SK-N-MC (cell line): ENCODE measurements around the gene VMO1.

Source experiments
- DNase-seq: peaks from one replicate; pipeline ENCODE4 v3.0.0-alpha.2; 2011; ENCODE audit warnings: low read depth, low spot score
- H3K27ac ChIP-seq: fragments of 200-600 bp; sonication (generic); 2 replicates; pipeline ENCODE4 v1.5.1; 2016; ENCODE audit warnings: mixed run types
- H3K36me3 ChIP-seq: fragments of 200-600 bp; sonication (generic); 2 replicates; pipeline ENCODE4 v1.6.1; 2017; ENCODE audit warnings: antibody characterized with exemption, low read length, mixed read lengths; ENCODE audit not compliant: insufficient read depth
- H3K4me3 ChIP-seq: fragments of 200-600 bp; sonication (generic); 2 replicates; pipeline ENCODE4 v1.5.1; 2016
- H3K9ac ChIP-seq: fragments of 200-600 bp; sonication (generic); 2 replicates; pipeline ENCODE4 v1.8.0; 2017; ENCODE audit warnings: mixed run types, mixed read lengths; ENCODE audit not compliant: insufficient read length
- H3K9me3 ChIP-seq: fragments of 200-600 bp; sonication (generic); 2 replicates; pipeline ENCODE4 v1.6.1; 2017; ENCODE audit warnings: low read depth, mild to moderate bottlenecking, antibody characterized with exemption, low read length, moderate library complexity, mixed read lengths
- EZH2 ChIP-seq: fragments of 200-600 bp; sonication (generic); IDR thresholded peaks from one replicate; pipeline ENCODE4 v1.6.1; 2017; ENCODE audit warnings: antibody characterized with exemption
- FOXP2 ChIP-seq: optimal IDR thresholded peaks from 2 replicates; pipeline ENCODE3; 2011; ENCODE audit warnings: mild to moderate bottlenecking, moderate library complexity; ENCODE audit not compliant: insufficient read depth; ENCODE audit errors: extremely low read length, control extremely low read depth
- POLR2AphosphoS5 ChIP-seq: IDR thresholded peaks from 2 replicates; pipeline ENCODE4 v1.6.1; 2012; ENCODE audit warnings: mild to moderate bottlenecking, low read depth, low read length, borderline replicate concordance

Gene VMO1

DNA sequence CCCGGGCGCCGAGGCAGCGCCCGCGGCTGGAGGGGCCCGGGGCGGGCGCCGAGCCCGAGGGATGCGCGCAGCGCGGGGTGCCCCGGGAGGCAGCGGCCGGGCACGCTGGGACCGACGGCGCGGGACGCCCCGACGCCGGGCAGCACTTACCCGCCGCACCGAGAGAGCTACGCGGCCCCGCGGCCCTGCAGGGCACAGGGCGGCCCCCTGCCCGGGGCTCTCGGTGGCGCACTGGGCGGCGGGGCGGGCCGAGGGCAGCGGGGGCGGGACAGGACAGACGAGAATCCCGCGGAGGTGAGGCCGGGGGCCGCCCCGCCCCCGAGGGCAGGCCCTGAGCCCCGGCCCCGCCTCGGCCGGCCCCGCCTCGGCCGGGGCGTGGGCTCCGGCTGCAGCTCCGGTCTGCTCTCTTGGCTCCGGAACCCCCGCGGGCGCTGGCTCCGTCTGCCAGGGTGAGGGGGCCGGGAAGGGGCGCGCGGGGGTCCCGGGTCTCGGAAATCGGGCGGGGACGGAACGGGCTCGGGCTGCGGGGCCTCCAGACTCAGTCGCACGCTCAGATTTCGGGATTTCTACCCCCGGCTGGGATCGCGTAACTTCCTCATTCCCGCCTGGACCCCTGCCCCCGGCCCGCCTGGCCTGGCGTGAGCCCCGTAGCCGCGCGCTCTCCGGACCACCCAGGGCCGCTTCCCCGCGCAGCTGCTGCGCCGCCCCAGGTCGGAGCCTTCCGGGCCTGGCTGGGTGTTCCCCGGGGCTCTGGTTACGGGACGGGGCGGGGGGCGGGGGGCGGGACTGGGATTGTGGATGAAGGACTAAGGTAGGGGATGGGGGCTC, 20.8 kb upstream of the VMO1 start, which contains the start of gene PLD2:
Gene PLD2 (plus strand): TSS at position 376 of the 828 bp plus-strand sequence. CDS start 621 bp downstream, outside the sequence.
- TF ChIP-seq EZH2, result no peak
- TF ChIP-seq POLR2AphosphoS5, result peak; percentile 25; the same call in 1 of the 2 replicates
- no peak for DNase-seq
- Histone ChIP-seq H3K4me3 (peak within 1 kb of the TSS; percentile 75), H3K36me3 (no peaks in the 10 kb centered on the region), H3K9ac (peak within 1 kb of the TSS; percentile 67), H3K27ac (no peak within 1 kb of the TSS), H3K9me3 (no peaks in the 10 kb centered on the region)

DNA sequence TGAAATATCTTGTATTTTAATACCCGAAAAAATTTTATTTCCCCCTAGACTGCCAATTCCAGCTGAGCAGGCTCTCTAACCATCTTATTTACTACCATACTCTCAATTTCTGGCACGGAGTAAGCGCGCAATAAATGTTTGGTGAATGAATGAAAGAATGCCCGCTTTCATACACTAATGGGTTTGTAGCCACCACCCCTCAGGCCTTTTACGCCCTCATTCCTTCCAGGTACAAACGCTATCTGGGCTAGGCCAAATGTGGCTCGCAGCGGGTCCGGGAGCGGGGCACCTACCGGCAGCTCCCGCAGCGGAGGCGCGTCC, 20.3 kb upstream of the VMO1 start:
- H3K9me3 ChIP-seq, result no peaks in the 10 kb centered on the region
- H3K27ac ChIP-seq, result no peak overlapping the region
- DNase-seq, result no peak
- H3K36me3 ChIP-seq, result no peaks in the 10 kb centered on the region
- peak overlapping the region; percentile 37 for H3K9ac ChIP-seq
- TF ChIP-seq FOXP2, result no peak
- no peak for TF ChIP-seq EZH2
- TF ChIP-seq POLR2AphosphoS5, result no peak
- H3K4me3 ChIP-seq, result peak overlapping the region; percentile 75

DNA sequence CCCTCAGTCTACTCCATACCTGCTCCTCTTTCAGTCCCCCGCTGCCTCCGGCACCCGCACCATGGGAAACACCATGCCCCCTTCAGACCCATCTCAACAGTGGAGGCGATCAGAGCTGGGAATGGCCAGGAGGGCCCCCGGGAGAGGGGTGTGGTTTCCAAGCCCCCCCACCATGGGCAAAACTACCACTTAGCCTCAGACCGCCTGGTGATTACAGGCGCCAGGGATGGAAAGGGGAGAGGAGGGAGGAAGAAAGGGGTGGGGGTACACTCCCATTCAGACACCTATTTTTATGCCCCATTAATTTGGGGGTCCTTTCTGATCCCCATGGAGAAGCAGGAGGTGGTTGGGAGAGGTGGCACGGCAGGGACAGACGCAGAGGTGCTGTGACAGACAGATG, 16.1 kb upstream of the VMO1 start, which contains the start of gene C17orf114:
Gene C17orf114 (minus strand): TSS at position 101 of the 400 bp plus-strand sequence.
- no peak for DNase-seq
- Histone ChIP-seq H3K9ac (no peak within 1 kb of the TSS), H3K36me3 (peaks cover 16% of the 10 kb centered on the region), H3K9me3 (no peaks in the 10 kb centered on the region), H3K4me3 (no peak within 1 kb of the TSS), H3K27ac (no peak within 1 kb of the TSS)
- TF ChIP-seq EZH2 (no peak), FOXP2 (no peak), POLR2AphosphoS5 (no peak)

DNA sequence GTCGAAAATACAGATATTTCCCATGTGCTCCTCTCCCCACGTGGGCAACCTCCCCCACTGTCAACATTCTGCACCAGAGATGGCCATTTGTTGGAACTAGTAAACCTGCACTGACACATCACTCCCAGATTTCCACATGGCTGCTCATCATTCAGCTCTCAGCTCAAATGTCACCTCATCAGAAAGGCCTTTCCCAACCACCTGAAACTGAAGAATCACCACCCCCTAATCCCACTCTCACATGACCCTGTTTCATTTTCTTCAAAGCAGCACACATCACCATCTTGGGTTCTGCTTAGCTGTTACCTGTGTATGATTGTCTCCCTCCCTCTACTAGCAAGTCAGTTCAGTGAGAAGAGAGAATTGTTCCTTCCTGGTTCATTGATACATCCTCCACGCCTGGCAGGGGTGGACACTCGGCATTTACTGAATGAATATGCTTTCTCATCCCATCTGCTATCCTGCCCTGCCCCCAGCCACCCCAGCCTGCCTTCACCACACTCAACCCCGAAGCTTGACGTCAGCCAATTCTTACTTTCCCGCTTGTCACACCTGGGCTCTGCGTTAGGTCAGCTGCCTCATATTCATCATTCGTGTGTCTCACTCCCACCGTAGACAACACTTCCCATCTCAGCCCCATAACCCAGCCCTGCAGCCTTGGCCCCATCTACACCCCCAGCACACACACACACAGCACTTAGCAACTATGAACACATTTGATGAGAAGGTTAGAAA, 14.5 kb upstream of the VMO1 start:
- TF ChIP-seq POLR2AphosphoS5 (no peak), FOXP2 (no peak), EZH2 (no peak)
- Histone ChIP-seq H3K9me3 (no peaks in the 10 kb centered on the region), H3K4me3 (no peak overlapping the region), H3K36me3 (peaks cover 17% of the 10 kb centered on the region), H3K9ac (no peak overlapping the region), H3K27ac (no peak overlapping the region)
- no peak for DNase-seq

DNA sequence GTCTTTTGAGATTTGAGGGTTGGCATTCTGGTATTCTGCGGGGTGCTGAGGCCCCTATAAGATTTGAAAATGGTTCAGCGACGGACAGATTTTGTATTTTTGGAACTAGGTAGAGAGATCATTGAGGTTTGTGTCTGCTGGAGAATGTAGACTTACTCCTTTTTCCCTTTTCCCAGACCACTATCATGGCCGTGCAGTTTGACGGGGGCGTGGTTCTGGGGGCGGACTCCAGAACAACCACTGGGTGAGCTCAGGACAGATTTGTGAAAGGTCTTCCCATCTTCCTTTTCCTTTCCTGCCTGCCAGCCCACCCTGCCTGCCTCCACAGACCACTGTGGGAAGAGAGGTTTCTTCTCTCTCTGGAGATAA, 10.4 kb upstream of the VMO1 start:
- DNase-seq, result no peak
- Histone ChIP-seq H3K9me3 (no peaks in the 10 kb centered on the region; the same call in 1 of the 2 replicates), H3K27ac (peak overlapping the region; percentile 88; the same call in 1 of the 2 replicates), H3K4me3 (peak overlapping the region; percentile 99), H3K9ac (peak overlapping the region; percentile 96), H3K36me3 (peaks cover 17% of the 10 kb centered on the region)
- TF ChIP-seq POLR2AphosphoS5, result no peak
- TF ChIP-seq FOXP2, result no peak
- TF ChIP-seq EZH2, result no peak

DNA sequence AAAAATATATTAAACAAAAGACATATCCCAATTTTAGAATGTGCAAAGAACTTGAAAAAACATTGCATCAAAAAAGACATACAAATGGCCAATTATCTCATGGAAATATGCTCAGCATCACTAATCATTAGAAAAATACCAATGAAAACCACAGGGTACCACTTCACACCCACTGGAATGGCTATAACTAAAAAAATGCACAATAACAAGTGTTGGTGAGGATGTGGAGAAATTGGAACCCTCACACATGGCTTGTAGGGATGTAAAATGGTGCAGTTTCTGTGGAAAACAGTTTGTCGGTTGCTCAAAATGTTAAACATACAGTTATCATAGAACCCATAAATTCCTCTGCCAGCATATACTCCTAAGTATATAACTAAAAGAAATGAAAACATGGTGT, 9.0 kb upstream of the VMO1 start:
- H3K27ac ChIP-seq, result 0 out of 2 replicates have a peak overlapping the region, but pooled peaks have one; percentile 22

DNA sequence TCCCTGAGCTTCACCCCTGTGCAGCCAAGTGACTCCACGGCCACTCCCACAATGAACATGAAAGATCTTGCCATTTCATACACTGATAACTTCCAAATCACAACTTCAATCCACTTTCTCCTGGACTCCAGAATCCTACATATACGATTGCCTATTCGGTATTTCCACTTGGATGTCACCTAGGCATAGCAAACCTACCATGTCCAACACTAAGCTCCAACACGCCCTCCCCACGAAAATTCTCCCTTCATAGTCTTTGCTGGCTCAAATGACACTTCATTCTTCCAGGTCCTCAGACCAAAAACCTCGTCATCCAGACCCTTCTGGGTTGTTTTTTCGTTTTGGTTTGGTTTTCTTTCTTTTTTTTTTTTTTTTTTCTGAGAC, 4.5 kb upstream of the VMO1 start:
- H3K9ac ChIP-seq, result peak overlapping the region; percentile 68
- no peaks in the 10 kb centered on the region for H3K36me3 ChIP-seq
- no peak for DNase-seq
- H3K9me3 ChIP-seq, result no peaks in the 10 kb centered on the region; the same call in 1 of the 2 replicates
- H3K27ac ChIP-seq, result no peak overlapping the region
- TF ChIP-seq FOXP2, result no peak
- no peak for TF ChIP-seq POLR2AphosphoS5
- H3K4me3 ChIP-seq, result peak overlapping the region; percentile 89

More for the DNA sequence above, 9.0 kb upstream of the VMO1 start:
- no peak for DNase-seq
- H3K9me3 ChIP-seq, result no peaks in the 10 kb centered on the region; the same call in 1 of the 2 replicates
- peaks cover 17% of the 10 kb centered on the region for H3K36me3 ChIP-seq
- H3K4me3 ChIP-seq, result no peak overlapping the region
- TF ChIP-seq EZH2 (no peak), FOXP2 (no peak), POLR2AphosphoS5 (no peak)
- H3K9ac ChIP-seq, result no peak overlapping the region

DNA sequence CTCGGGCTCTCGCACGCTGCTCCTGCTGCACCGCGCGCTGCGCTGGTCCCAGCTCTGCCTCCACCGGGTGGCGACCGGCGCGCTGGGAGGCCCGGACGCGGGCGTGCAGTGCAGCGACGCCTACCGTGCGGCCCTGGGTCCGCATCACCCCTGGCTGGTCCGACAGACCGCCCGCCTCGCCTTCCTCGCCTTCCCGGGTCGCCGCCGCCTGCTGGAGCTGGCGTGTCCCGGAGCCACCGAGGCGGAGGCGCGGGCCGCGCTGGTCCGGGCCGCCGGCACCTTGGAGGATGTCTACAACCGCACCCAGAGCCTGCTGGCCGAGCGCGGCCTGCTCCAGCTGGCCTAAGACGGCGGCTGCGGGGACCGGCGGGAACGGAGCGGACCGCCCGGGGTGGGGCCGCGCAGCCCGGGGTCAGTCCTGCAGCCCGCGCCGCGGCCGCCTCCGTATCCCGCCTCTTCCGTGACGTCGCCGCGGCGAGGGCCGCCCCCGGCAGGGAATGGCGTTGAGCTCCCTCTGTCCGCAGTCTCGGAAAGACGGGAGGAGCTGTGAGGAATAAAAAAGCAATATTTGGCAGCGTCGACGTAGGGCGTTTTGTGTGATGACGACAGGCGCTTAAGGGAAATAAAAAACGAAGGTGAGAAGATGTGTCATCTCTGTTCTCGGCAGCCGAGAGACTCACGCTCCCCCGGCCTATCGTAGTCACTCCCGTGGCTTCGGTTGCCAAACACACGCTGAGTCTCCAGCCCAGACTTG, 4.0 kb upstream of the VMO1 start:
- DNase-seq, result no peak
- Histone ChIP-seq H3K36me3 (no peaks in the 10 kb centered on the region), H3K9me3 (no peaks in the 10 kb centered on the region; the same call in 1 of the 2 replicates), H3K27ac (no peak overlapping the region), H3K9ac (peak overlapping the region; percentile 68), H3K4me3 (peak overlapping the region; percentile 89)
- TF ChIP-seq POLR2AphosphoS5, result no peak
- no peak for TF ChIP-seq FOXP2
- no peak for TF ChIP-seq EZH2
